NCI-H1105 treated with DMSO at 0.1 percent for 48 hours (cell line): ENCODE measurements around the gene HTR1A.

Source experiments
- DNase-seq: peaks from one replicate; lab custom pipeline; 2025; lab: John Stamatoyannopoulos, UW

HTR1A gene

DNA sequence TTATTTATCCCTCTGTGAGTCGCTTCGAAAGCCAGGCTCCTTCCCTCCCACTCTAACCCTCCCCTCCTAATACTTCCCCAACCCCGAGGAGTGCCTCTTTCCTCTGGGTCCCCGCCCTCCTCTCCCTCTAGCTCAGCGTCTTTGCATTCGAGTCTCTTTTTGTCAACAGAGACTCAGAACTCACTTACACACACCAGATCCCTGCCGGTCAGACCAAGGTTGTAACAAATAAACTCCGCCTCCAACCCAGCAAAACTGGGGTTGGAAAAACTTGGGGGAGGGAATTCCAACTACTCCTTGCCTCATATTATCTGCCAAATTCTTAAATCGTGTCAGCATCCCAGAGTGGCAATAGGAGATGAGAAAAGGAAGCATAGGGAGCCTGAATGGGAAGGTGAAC lies at the start of gene HTR1A:
HTR1A (minus strand) TSS at position 167 of the 400 bp plus-strand sequence. CDS start 726 bp downstream, outside the sequence.
- no peak for DNase-seq

- DNase-seq = no peak
These were observed 41.7 kb upstream of the HTR1A start for GRCh38 chr5:64003966-64004365.

DNA sequence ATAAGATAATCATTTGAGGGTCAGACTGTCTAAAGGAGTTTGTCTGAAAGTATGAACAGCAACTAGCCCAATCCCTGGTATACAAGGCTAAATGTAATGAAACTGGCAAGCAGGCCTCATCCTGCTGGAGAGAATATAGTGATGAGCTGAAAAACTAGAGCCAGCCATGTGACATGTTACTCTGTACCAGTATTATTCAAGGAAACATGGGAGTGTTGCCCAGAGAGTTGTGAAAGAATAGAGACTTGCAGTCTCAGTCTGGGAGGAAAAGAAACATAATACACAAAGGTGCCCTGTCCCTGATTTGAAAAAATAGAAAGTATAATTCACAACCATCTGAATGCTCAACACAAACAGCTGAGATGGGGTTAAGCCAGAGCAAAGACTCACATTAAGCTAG lies 37.9 kb upstream of the HTR1A start:
- no peak for DNase-seq

GRCh38 chr5:63987053-63987452 lies 24.8 kb upstream of the HTR1A start:
- DNase-seq = no peak

GRCh38 chr5:63981864-63982263 lies 19.6 kb upstream of the HTR1A start:
- no peak for DNase-seq

- no peak for DNase-seq
These were observed 1.7 kb upstream of the HTR1A start for GRCh38 chr5:63963926-63964325.

GRCh38 chr5:63963080-63963735 lies 963 bp upstream of the HTR1A start:
- peak; percentile 64 for DNase-seq

DNA sequence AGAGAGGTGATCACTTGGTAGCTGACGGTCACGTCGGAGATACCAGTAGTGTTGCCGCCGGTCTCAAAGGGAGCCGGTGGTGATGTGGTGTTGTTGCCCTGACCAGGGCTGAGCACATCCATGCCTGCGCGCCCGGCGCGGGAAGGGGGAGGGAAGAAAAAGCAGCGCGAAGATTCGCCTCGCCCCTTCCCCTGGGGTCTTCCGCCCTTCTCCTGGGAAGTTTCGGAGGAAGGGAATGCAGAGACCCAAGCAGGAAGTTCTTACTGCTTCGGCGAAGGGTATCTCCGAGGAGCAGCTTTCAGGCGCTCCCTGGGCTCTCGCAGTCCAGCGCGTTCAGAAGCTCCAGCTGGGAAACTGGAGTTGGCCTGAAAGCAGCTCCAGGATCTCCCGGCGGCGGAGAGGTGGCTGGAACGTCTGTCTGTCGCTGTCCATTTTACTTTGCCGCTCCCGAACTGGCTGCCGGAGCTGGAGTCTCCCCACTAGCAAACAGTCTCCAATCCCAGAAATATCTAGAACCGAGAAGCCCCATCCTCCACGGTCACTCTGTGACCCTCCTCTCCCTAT lies 565 bp downstream of the HTR1A start:
- no peak for DNase-seq

DNA sequence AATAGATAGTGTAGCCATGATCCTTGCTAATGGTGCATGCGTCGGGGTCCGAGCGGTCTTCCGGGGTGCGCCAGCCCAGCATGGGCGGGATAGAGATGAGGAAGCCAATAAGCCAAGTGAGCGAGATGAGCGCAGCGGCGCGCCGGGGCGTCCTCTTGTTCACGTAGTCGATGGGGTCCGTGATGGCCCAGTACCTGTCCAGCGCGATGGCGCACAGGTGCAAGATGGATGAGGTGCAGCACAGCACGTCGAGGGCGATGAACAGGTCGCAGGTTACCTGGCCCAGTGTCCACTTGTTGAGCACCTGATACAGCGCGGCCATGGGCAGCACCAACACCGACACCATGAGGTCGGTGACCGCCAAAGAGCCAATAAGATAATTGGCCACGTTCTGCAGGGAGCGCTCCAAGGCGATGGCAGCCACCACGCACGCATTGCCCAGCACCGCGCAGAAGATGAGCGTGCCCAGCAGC lies 1.1 kb downstream of the HTR1A start:
- no peak for DNase-seq

DNA sequence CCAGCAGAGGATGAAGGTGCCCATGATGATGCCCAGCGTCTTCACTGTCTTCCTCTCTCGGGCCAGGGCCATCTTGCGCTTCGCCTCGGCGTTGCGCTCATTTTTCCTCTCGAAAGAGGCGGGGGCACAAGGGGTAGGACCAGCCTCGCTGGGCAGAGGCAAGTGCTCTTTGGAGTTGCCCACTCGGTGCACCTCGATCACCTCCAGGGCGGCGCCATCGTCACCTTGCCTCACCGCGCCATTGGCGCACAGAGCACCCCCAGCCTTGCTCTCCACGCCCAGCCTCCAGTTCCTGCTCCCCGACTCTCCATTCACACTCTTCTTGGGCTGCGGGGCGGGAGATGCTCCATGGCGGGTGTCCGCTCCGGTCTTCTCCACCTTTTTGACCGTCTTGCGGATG lies 1.6 kb downstream of the HTR1A start:
- no peak for DNase-seq

DNA sequence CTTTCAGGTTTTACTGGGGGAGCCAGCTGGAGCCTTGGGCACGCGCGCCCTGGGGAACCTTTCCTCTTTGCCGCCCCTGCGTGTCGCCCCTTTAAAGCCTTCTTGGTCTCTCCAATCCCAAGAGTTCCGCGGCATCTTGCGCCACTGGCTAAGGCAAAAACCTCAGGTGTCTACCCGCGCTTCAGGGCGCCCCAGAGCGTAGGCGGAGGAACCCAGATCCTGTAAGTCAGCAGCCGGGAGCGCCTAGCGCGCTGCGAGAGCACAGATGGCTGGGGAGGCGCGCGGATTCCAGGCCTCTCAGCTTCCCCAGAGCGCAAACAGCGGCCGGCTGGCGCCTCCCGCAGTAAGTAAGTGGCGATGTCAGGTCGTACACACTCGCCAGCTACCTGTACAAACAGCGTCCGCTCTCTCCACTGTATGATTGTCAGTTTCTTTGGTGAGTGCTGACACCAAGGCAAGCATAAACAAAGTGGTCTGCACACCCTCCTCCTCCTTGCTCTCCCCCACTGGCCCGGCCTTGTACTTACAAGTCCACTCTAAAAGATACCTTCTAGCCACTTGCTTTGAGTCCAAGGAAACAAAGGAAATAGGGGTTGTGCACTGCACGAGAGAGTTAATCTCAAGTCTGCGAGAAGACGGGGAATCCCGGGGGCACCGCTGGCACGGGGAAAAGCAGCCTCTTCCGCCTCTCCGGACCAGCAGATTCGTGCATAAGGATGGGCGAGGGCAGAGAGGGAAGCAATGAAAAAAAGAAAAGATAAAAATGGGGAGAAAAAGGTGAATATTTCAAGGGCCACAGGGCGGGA lies 2.9 kb downstream of the HTR1A start:
- DNase-seq = no peak

GRCh38 chr5:63958654-63959053 lies 3.6 kb downstream of the HTR1A start:
- DNase-seq = no peak

- DNase-seq = no peak
These were observed 4.6 kb downstream of the HTR1A start for GRCh38 chr5:63957617-63958016.

GRCh38 chr5:63953217-63953616 lies 9.0 kb downstream of the HTR1A start:
- no peak for DNase-seq

- DNase-seq = no peak
These were observed 27.1 kb downstream of the HTR1A start for GRCh38 chr5:63935103-63935502.

GRCh38 chr5:63931836-63932235 lies 30.4 kb downstream of the HTR1A start:
- no peak for DNase-seq

DNA sequence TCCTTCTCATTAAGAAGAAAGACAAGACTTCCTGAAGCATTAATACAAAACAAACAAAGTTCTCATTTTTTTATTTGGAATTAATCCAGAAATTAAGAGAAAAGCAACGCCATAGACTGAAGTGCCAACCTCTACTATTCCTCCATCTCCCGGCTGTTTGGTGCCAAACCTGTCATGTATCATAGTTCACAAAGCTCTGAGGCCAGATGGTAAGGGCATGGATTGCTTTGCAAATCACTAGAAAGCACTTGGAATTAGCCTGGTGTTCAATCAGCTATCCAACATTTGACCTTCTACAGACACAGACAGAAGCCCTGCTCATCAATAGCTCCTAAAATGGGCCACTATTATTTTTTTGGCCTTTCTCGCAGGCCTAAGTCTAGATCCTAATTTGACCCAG lies 33.8 kb downstream of the HTR1A start:
- DNase-seq = peak; percentile 37

DNA sequence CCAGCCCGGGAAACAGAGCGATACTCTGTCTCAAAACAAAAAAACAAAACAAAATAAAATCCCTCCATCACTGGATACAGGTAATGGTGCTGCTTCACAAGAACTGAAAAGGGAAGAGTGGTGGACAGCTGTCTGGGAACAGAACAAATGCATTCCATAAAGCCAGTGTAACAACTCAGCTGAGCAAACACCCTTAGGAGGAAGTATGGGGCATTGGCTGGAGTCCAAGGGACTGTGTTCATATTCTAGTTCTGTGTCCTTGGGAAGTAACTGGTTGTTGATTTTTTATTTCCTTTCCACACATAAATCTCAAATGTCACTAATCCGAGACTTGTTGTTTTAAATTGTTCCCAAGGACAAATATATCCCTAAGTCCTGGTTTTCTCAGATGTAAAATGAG lies 38.3 kb downstream of the HTR1A start:
- peak; percentile 63 for DNase-seq

DNA sequence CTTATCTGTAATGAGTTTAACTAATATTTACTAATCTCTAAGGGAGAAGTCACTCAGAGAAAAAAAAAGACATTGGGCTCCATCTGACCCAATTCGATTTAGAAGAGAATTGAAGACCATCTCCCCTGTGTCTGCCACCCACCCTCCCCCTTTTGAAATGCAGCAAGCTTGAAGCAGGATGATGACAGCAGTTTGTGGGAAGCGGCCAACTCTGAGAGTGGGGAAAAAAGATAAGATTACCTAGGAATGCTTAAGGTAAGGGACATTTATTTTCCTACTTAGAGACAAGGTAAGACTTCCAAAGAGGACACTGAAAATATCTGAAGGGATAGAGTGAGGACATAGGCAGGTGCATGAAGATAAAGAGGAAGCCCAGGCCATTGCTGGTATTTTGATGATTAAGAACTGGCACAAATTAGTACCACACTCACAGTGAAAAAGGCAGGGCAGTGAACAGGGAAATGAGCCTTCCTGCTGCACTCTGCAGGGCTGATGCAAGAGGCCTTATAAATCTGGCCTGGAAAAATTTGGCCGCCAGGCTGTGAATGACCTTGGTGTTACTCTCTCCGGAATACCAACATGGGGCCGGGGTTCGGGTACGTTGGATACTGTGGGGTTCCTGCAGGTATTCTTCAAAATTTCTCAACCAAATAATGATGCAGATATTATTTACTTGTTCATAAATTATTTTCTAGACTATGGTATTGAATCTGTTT lies 42.3 kb downstream of the HTR1A start:
- no peak for DNase-seq

GRCh38 chr5:63916786-63917185 lies 45.5 kb downstream of the HTR1A start:
- no peak for DNase-seq

- DNase-seq = no peak
These were observed 50.4 kb downstream of the HTR1A start for GRCh38 chr5:63911871-63912270.
